Cardiac fibroblast (primary cell): ENCODE measurements around the gene PLIN5.

ENCODE experiments used
- DNase-seq, 2 donors: peaks; one replicate each; pipeline versions ENCODE4 v3.0.0 to v3.0.0-alpha.2; 2010; ENCODE audit warnings: low read depth in 2 of 2
- H3K4me3 ChIP-seq, 2 donors: replicated peaks in 1 of 2; 1 replicate in 1 of 2; 2 replicates in 1 of 2; pipeline ENCODE4 v1.5.1; 2011; ENCODE audit warnings: low read depth in 2 of 2, low read length in 2 of 2, mild to moderate bottlenecking in 2 of 2, moderate library complexity in 1 of 2
- TF ChIP-seq, protein P1 (sequence below): IDR thresholded peaks from one replicate; pipeline ENCODE4 v1.5.1; 2011; ENCODE audit warnings: low read depth, mild to moderate bottlenecking, low read length, inconsistent platforms

Gene PLIN5, protein sequence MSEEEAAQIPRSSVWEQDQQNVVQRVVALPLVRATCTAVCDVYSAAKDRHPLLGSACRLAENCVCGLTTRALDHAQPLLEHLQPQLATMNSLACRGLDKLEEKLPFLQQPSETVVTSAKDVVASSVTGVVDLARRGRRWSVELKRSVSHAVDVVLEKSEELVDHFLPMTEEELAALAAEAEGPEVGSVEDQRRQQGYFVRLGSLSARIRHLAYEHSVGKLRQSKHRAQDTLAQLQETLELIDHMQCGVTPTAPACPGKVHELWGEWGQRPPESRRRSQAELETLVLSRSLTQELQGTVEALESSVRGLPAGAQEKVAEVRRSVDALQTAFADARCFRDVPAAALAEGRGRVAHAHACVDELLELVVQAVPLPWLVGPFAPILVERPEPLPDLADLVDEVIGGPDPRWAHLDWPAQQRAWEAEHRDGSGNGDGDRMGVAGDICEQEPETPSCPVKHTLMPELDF

DNA sequence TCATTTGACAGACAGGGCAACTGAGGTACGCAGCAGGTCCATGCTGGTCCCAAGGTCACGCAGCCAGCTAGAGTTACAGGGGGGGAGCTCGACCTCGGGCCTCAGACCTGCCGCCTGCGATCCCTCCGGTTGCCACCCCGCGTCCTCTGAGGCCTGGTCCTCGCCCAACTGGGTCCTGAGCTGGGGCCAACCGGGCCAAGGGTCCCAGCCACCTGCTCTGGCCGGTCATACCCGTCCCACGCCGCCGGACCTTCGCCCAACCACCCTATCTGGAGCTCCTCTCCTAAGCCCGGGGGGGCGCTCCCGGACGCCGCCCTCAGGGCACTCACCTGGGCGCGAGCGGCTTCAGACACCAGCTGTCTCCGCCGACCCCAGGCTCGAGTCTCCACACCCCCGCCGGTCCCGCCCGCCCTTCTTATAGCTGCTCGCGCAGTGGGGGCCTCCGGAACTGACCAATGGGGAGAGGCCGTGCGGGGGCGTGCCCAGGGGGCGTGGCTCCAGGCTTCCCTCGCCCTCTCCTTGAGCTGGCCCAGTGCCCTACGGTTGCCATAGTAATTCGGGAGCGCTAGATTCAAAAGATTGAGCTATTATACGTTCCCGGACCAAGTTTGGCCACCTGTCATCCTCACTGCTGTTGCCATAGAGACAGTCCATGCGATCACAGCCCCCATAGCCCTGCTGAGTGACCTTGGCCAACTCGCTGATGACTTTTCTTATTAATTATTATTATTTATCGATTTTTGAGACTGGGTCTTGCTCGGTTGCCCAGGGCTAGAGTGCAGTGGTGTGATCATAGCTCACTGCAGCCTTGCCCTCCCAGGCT lies at the start of gene PLIN5:
Gene PLIN5, minus strand, starts transcription at position 389 of the 823 bp plus-strand sequence. CDS start 1,150 bp downstream, outside the sequence.
- peak within 1 kb of the TSS in 1 of 2 donors; percentile 26 for H3K4me3 ChIP-seq
- DNase-seq, result peak; percentile 43 to 76
- TF ChIP-seq, protein P1, sequence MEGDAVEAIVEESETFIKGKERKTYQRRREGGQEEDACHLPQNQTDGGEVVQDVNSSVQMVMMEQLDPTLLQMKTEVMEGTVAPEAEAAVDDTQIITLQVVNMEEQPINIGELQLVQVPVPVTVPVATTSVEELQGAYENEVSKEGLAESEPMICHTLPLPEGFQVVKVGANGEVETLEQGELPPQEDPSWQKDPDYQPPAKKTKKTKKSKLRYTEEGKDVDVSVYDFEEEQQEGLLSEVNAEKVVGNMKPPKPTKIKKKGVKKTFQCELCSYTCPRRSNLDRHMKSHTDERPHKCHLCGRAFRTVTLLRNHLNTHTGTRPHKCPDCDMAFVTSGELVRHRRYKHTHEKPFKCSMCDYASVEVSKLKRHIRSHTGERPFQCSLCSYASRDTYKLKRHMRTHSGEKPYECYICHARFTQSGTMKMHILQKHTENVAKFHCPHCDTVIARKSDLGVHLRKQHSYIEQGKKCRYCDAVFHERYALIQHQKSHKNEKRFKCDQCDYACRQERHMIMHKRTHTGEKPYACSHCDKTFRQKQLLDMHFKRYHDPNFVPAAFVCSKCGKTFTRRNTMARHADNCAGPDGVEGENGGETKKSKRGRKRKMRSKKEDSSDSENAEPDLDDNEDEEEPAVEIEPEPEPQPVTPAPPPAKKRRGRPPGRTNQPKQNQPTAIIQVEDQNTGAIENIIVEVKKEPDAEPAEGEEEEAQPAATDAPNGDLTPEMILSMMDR, result no peak

DNA sequence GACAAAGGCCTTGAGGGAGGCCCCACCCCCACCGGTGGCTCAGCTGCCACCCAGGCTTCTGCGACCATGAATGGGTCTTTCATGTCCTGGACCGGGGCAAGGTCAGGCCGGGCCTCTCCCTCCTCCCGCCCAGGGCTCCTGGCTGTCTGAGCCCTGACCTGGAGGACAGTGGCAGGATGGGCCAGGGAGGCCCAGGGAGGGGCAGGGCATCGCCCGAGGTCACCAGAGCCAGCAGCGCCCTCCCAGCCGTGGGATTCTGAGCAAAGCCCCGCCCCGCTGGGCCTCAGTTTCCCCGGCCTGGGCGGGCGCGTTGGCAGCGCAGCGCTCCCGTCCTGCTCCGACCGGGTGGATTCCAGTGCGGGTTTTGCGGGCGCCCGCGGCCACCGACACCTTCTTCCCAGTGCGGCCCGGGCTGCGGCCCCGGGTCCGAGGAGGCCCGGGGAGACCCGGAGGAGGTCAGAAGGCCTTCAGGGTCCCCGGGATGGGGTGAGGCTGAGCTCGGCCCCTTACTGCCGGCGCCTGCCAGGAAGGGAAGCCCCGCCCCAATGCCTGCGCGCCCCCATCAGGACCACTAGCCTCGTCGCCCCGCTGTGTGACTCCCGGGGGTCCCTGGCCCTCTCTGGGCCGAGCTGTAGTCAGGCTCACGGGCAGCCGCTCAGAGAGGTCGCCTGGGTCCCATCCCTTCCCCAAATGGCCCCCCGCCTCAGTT lies 49.1 kb upstream of the PLIN5 start:
- TF ChIP-seq, protein P1, result no peak
- peak overlapping the region; percentile 43 to 62 for H3K4me3 ChIP-seq
- DNase-seq, result peak; percentile 32 to 66

DNA sequence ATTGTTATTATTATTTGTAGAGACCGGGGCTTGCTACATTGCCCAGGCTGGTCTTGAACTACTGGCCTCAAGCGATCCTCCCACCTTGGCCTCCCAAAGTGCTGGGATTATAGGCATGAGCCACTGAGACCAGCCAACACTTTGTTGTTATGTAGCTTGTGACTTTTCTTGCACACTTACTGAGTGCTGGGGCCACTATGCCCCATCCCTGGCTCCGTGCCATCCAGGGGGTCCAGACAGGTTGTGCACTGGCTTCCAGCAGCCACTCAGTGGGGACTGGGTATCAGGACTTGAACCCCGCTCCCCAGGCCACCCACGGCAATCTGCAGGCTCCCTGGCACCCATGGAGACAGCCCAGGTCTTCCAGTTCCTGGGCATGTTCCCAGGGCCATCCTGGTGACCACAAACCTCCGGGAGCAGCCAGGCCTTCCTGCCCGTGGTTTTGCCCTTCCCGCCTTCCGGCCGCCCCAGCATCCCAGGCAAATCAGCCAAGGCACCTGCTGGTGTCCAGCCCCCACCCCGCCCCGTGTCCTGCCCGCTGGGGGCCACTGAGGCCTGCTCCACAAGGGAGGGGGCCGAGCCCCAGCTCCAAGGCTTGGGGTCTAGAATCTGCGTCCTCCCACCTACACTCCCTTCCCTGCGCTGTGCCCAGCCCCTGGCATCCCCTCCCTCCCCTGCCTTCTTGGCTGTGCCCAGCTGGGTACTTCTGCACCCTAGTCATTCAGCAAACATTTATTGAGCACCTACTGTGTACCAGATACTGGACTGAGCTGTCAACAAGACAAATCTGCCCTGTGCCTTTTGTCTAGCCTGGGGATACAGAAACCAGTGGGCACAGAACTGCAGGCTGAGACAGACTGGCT lies 48.2 kb upstream of the PLIN5 start:
- TF ChIP-seq, protein P1, result no peak
- no peak overlapping the region for H3K4me3 ChIP-seq
- no peak for DNase-seq

DNA sequence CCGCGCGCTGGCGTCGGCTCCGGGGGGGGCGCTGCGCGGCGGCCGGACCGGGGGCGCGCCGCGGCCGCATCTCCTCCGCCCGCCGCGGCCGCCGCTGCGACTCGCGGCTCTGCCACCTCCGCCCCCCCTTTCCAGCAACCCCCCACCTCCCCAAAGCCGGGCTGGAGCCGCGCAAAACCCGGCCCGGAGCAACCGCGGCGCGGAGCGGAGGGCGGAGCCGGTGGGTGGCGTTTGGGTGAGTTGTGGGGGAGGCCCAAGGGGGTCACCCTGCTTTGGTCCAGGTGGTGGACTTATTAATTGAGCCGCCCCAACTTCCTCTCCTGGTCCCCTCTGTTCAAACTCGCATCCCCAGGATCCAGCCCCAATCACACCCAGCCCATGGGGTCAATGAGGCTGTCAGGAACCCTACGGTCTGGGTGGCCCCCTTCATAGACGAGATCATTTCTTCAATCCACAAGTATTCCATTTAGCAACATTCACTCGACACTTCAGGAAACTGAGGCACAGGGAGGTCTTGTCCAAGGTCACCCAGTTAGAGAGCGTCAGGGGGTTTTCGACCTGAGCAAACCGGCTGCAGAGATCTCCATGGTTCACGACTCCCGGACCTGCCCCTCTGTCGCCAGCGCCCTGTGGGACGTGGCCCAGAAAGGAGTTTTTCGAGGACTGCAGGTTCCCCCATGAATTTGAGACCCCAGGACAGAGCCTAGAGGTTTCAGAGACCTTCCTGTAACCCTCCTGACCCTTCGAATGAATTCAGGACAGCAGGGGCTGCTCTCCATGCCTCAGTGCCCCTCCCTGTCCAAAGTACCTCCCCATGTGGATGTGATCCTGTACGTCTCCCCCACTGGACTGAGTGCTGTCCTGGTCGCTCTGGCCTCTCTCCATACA lies 46.9 kb upstream of the PLIN5 start:
- no peak overlapping the region for H3K4me3 ChIP-seq
- DNase-seq, result peak in 1 of 2 donors; percentile 67
- TF ChIP-seq, protein P1, result no peak

DNA sequence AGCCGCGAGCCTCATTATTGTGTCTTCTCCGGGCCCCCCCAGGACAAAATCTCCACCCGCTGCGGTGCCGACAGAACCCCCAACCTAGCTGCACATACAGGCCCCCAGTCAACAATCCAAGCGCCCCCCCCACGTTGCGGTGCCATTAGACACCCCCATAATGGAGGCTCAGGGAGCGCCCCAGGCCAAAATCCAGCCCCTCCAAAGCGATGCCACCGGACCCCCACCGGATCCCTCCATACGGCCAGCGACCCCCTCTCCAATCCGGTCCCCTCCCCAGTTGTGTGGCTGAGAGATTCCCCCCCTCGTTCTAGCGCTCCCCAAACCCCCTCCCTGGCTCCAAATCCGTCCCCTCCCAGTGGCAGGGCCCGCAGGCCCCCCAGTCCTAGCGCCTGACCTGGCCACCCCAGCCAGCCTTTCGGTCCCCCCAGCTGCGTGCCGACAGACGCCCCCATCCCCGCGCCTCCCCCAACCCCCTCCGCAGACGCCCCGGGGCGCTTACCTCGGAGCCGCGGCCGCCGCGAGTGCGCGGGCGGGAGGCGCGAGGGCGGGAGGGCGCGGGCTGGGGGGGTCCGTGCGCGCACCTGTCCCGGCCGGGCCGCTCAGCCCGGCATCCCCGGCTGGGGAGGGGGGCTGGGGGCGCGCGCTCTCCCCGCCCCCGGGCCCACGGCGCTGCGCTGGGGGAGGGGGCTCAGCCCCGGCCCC lies 46.1 kb upstream of the PLIN5 start:
- no peak for DNase-seq
- H3K4me3 ChIP-seq, result peak overlapping the region; percentile 34 to 81
- TF ChIP-seq, protein P1, result no peak
